Measurements from ENCODE around the gene MMP15.

MMP15 gene

DNA sequence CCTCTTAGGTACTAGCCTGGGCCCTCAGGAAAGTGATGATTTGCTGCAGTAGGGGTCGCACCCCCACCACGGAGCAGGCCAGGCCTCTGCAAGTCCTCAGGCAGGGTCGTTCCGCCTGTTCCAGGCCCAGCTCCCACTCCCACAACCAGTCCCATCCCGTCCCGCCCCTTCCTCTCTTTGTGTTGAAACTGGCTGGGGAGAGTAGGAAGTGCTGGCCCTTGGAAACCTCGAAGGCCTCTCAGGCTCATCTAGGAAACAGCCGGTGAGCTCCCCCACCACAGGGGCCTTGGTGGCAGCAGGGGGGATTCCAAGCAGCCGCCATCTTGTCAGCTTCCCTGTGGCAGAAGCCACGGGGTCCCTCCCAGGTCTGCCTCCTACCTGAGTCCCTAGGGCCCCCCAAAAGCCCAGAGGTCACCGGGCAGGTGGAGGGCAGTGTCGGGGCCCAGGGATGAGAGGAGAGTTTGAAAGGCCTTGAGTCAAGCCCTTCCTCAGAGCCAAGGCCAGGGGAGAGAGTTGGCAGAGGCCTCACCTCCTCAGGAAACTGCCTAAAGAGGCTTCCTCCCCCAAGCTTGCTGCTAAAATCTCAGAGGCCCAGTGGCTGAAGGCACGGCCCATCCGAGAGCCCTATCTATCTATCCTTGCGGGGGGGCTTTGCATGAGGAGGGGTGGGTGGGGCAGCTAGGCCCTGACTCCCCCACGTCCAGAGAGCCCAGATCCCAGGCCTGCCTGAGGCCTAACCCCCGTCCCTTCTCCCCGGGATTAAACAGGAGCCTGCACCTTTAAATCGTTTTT is 22.2 kb downstream of the MMP15 start:
- no peaks in the 10 kb centered on the region for H3K36me3 ChIP-seq (replicated peaks; ENCODE audit: low read depth, low read length)
- no peaks in the 10 kb centered on the region for H3K9me3 ChIP-seq (ENCODE audit: insufficient read depth, low read length)
- H3K27ac ChIP-seq (ENCODE audit: low read length), result no peak overlapping the region
- H3K9ac ChIP-seq (ENCODE audit: low read length), result no peak overlapping the region
- TF ChIP-seq EZH2phosphoT487 (IDR thresholded peaks at IDR 0.05; ENCODE audit: low read depth), result no peak
- no peak for TF ChIP-seq CTCF (IDR thresholded peaks at IDR 0.05; ENCODE audit: low read depth, low read length)
- H3K27me3 ChIP-seq (ENCODE audit: low read depth, low read length), result no peaks in the 10 kb centered on the region
- H3K4me2 ChIP-seq (ENCODE audit: low read length), result no peak overlapping the region
- H3K79me2 ChIP-seq (ENCODE audit: low read length), result no peaks in the 10 kb centered on the region
- H3K4me1 ChIP-seq (ENCODE audit: low read length), result no peaks in the 10 kb centered on the region
- no peaks in the 10 kb centered on the region for H4K20me1 ChIP-seq (ENCODE audit: insufficient read depth, low read length)
- no peak overlapping the region for H3K4me3 ChIP-seq (ENCODE audit: low read length)
- H2AFZ ChIP-seq (ENCODE audit: low read depth, low read length), result no peak overlapping the region

GRCh38 chr16:58048494-58049231 is 23.1 kb downstream of the MMP15 start:
- no peak overlapping the region for H3K9ac ChIP-seq (ENCODE audit: low read length)
- H3K27me3 ChIP-seq (ENCODE audit: low read depth, low read length), result no peaks in the 10 kb centered on the region
- no peak overlapping the region for H3K27ac ChIP-seq (ENCODE audit: low read length)
- no peak overlapping the region for H2AFZ ChIP-seq (ENCODE audit: low read depth, low read length)
- H3K36me3 ChIP-seq (replicated peaks; ENCODE audit: low read depth, low read length), result no peaks in the 10 kb centered on the region
- H3K4me3 ChIP-seq (ENCODE audit: low read length), result no peak overlapping the region
- no peak for TF ChIP-seq EZH2phosphoT487 (IDR thresholded peaks at IDR 0.05; ENCODE audit: low read depth)
- no peak for TF ChIP-seq CTCF (IDR thresholded peaks at IDR 0.05; ENCODE audit: low read depth, low read length)
- H3K9me3 ChIP-seq (ENCODE audit: insufficient read depth, low read length), result no peaks in the 10 kb centered on the region
- no peaks in the 10 kb centered on the region for H3K4me1 ChIP-seq (ENCODE audit: low read length)
- H3K79me2 ChIP-seq (ENCODE audit: low read length), result no peaks in the 10 kb centered on the region
- H3K4me2 ChIP-seq (ENCODE audit: low read length), result no peak overlapping the region
- no peaks in the 10 kb centered on the region for H4K20me1 ChIP-seq (ENCODE audit: insufficient read depth, low read length)

DNA sequence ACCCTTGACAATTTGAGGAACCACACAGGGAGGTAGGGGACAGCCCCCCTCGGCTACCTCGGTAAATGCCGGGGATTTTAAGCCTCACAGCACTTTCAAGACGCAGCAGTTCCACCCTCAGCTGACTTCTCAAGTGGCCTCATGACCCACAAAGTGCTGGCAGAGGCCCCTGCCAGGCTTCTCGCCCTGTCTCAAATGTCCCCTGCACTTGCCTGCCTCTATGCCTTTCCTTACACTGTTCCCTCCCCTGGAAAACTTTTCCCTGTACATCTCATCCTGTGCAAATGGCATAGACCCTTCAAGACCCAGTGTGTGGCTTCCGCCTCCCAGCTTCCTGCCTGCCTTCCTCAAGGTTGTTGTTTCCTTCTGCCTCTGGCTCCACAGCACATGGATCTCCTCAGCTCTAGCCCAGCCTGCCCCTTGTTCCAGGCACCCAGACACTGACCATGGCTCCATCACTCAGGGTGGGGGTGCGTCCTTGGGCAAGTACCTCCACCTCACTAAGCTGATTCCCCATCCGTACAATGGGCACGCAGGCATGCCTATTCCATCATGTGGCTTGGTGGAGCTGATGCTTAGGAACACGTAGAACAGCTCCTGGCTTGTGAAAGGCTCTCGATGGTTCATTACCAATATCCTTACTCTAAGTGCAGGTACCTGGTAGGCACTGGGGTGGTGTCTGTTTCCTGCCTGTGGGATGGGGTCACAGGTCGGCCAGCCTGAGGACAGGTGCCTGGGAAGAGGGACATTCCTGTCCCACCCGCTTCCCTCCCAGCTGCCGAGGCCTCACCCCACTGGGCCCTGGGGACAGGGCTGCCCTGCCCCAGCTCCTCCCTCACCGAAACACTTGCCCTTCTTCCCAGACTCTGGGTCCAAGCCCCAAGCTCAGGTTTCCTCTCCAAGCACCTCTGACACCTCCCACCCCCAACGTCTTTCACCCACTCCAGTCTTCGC is 24.0 kb downstream of the MMP15 start:
- Histone ChIP-seq H3K4me1 (ENCODE audit: low read length) (no peaks in the 10 kb centered on the region), H3K36me3 (replicated peaks; ENCODE audit: low read depth, low read length) (no peaks in the 10 kb centered on the region), H3K9ac (ENCODE audit: low read length) (no peak overlapping the region), H3K9me3 (ENCODE audit: insufficient read depth, low read length) (no peaks in the 10 kb centered on the region), H2AFZ (ENCODE audit: low read depth, low read length) (no peak overlapping the region), H3K27ac (ENCODE audit: low read length) (no peak overlapping the region), H3K4me3 (ENCODE audit: low read length) (no peak overlapping the region), H3K27me3 (ENCODE audit: low read depth, low read length) (no peaks in the 10 kb centered on the region), H3K79me2 (ENCODE audit: low read length) (no peaks in the 10 kb centered on the region), H3K4me2 (ENCODE audit: low read length) (no peak overlapping the region), H4K20me1 (ENCODE audit: insufficient read depth, low read length) (no peaks in the 10 kb centered on the region)
- TF ChIP-seq CTCF (IDR thresholded peaks at IDR 0.05; ENCODE audit: low read depth, low read length) (no peak), EZH2phosphoT487 (IDR thresholded peaks at IDR 0.05; ENCODE audit: low read depth) (no peak)
